ENCODE results near the gene CXCL17.
"Not testable (repeated sequence)": the region's sequence is repeated elsewhere in the genome, so short reads cannot be mapped to it uniquely, and the experiment has no call there.

The CXCL17 gene, protein sequence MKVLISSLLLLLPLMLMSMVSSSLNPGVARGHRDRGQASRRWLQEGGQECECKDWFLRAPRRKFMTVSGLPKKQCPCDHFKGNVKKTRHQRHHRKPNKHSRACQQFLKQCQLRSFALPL

DNA sequence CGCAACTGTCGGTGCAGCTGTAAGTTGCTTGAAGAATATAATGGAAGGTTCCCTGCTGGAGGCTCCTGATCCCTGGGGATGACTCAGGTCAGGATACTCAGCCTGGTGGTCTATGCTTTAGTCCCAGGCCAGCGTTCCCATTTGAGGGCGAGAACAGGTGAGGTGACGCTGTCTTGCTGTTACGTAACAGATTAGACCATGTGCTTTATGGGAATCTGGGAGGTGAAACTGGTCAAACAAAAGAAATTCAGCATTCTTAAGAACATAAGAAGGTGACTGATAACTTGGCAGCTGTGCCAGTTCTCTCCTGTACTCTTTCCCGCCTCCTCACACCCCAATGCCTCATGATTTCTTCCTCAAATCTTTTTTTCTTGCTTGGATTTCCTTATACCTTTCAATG, at the start of gene CXCL17:
TSS of gene CXCL17 (minus strand) at position 114 of the 400 bp plus-strand sequence. CDS start 114 bp downstream, outside the sequence.
- no peak for DNase-seq

DNA sequence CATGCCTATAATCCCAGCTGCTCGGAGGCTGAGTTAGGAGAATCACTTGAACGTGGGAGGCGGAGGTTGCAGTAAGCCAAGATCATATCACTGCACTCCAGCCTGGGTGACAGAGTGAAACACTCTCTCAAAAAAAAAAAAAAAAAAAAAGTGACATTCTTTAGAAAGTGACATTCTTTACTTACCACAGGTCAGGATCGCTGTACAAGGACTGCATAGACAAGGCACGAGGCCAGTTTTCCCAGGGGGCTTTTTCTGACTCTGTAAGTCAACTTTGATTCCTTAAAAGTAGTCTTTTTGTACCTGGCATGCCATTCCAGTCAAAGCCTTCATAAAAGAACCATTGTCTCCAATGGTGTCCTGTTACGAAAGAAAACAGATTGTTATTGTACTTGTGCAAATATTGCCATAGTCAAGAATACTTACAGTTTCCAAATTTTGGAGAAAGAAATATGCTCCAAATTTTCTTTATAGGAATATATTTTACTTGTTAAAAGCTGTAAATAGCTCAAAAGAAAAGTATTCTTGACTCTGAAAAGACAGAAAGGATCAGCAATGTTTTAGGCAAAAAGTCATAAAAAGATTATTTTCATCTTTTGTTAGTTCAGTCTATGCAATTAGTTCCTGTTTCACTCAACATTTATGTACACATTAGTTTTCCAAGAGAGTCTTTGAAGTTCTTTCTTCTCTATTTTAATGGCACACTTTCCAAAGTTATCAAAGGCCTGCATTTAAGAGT, 46.2 kb upstream of the CXCL17 start:
- no peak for DNase-seq

DNA sequence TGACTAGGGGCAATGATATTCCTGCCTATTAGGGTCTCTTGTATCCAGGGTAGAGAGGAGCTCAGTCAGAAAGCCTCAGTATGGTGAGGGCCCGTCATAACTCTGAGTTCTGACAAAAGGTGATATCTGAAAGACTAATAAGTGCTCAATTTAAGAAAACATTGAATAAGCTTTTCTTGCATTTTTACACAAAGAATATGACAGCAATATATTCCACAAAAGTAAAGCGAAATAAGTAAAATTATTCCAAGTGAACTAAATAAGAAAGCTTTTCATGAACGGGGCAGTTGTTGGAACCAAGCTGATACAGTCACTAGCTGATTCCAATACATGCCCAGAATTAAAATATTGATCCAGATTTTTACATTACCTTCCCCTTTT, 45.0 kb upstream of the CXCL17 start:
- no peak for DNase-seq

DNA sequence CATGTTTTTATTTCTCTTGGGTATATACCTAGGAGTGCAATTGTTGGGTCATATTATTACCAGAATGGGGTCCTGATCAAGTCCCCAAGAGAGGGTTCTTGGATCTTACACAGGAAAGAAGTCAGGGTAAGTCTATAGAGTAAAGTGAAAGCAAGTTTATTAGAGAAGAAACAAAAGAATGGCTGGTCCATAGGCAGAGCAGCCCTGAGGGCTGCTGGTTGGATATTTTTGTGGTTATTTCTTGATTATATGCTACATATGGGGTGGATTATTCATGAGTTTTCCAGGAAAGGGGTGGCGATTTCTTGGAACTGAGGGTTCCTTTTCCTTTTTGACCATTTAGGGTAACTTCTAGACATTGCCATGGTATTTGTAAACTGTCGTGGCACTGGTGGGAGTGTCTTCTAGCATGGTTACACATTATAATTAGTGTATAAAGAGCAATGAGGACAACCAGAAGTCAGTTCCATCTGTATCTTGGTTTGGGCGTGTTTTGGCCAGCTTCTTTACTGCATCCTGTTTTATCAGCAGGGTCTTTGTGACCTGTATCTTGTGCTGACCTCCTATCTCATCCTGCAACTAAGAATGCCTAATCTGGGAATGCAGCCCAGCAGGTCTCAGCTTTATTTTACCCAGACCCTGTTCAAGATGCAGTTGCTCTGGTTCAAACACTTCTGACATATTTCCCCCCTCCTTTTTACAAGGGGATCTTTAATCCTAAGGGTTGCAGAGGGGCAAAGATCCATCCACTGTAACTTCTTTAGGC, 44.5 kb upstream of the CXCL17 start:
- DNase-seq = no peak

DNA sequence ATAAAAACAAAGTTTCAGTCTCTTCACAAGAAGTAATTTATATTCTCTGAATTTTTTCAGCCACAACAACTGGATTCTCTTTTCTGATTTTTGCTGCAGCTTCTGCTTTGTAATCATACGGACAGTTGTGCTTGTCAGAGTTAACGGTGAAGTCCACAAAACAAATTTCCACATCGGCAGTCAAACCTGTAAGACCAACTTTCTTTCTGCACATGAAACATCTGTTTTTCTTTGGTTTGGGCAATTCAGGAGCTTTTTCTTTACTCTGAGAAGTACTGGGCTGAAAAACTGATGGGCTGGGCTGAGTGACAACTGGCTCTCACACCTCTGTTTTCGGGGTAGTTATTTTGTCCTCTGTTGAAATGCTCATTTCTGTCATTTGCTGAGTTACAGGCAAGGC, 42.3 kb upstream of the CXCL17 start:
- not testable (repeated sequence) for DNase-seq

DNA sequence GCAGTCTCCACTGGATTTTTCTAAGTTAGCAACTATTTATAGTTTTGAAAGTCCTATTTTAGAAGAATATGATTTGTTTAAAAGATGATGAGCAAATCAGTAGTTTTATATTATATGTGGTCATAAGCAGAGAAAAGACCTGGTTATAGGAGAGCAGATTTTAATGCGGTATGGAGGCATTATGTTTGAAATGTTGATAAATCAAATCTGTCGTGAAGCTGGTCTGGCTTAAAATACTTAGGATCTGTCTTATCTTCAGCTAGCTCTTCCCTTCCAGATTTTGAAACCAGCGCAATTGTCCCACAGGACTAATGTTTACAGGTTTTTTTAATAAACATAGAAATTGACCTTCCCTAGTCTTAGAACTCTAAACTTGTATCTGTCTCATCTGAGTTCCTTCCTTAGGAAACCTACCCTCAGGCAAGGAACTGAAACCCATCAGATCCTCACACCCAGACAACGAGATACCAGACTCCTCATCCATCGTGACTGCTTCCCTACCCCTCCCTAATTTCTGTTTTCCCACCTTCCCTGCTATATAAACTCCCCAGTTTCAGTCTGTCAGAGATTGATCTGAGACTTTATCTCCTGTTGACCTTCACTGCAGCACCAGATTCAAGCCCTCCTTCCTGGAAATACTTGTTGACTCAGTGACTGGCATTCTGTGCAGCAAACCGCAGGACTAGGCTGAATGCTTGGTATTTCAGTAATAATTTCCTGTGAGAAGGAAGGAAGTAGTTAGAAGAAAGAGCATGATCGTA, 37.8 kb upstream of the CXCL17 start:
- DNase-seq = no peak

DNA sequence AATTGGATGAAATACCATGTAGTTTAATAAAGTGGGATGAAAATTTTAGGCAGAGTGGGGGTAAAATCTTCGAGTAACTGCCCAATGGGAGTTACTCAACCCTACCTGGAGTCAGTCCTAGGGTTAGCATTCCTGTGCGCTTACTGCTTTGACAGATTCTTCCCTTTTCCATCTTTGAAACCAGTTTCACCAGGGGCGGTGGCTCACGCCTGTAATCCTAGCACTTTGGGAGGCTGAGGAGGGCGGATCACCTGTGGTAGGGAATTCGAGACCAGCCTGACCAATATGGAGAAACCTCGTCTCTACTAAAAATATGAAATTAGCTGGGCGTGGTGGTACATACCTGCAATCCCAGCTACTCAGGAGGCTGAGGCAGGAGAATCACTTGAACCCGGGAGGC, 37.0 kb upstream of the CXCL17 start:
- DNase-seq = no peak

DNA sequence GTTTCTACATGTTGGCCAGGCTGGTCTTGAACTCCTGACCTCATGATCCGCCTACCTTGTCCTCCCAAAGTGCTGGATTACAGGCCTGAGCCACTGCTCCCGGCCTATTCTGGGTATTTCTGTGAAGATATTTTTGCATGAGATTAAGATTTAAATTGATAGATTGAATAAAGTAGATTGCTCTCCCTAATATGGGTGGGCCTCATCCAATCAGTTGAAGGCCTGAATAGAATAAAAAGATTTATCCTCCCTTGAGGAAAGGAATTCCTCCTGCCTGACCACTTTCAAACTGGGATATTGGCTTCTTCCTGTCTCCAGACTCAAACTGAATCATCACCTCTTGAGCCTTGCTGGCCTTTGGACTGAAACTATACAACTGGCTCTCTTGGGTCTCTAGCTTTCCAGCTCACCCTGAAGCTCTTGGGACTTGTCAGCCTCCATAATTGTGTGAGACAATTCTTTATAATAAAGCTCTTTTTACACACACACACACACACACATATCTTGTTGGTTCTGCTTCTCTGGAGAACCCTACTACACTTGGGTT, 36.1 kb upstream of the CXCL17 start:
- no peak for DNase-seq

DNA sequence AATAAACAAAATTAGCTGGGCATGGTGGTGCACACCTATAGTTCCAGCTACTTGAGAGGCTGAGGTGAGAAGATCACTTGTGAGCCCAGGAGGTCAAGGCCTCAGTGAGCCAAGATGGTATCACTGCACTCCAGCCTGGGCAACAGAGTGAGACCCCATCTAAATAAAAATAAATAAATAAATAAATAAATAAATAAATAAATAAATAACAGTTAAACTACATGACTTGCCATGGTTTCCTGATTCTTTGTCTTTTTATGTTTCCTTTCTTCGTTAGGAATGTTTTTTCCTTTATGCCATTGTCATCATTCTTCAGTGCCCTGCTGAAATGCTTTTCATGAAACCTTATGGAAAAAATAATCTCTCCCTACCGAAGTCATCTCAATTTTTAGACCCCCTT, 35.2 kb upstream of the CXCL17 start:
- DNase-seq = no peak

DNA sequence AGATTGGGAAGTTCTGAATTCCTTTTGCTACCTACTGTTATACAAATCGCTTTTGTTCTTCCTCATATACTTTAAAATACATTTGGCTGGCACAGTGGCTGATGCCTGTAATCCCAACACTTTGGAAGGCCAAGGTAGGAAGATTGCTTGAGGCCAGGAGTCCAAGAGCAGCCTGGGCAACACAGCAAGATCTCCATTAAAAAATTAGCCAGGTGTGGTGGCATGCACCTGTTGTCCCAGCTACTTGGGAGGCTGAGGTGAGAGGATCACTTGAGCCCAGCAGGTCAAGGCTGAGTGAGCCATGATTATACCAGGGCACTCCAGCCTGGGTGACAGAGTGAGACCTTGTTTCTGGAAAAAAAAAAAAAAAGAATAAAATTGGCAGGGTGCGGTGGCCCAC, 34.4 kb upstream of the CXCL17 start:
- DNase-seq = no peak

DNA sequence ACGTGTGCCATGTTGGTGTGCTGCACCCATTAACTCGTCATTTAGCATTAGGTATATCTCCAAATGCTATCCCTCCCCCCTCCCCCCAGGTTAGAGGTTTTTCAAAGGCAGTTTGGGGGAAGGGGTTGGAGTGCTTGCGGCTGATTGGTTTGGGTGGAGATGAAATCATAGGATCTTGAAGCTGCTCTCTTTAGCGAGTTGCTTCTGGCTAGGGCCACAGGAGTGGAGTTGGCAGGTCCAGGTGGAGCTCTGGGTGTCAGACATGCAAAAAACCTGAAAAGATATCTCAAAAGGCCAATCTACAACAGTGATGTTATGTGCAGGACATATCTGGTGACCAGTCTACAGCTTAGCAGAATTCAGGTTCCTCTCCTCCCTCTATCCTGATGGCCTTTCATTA, 32.6 kb upstream of the CXCL17 start:
- no peak for DNase-seq

DNA sequence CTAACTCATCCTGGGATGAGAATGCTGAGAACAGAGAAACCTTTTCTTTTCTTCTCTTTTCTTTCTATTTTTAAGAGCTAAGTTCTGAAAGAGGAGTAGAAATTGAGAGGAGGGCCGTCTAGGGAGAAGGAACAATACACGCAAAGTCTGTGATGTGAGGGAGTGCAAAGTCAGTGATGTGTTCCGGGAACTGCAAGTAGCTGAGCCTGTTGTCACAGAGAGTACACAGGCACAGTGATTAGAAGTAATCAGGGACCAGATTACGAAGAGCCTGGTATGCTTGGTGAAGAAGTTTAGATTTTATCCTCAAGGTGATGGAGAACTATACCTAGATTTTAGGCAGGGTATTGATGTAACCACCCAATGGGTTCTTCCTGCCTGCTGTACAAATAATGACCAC, 32.0 kb upstream of the CXCL17 start:
- no peak for DNase-seq

DNA sequence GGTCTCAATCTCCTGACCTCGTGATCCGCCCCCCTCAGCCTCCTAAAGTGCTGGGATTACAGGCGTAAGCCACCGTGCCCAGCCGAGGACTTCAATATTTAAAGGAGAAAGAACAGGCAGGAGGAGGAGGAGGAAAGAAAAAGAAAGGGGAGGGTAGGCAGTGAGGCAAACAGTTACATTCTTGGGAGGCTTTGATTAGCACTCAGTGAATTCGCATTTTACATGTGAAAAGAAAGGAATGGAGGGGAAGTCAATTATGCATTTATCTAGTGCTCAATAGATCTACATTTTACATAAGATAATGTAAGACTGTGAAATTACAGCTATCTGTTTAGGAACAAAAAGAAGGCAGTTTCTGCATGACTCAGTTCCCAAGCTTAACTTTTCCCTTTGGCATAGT, 30.9 kb upstream of the CXCL17 start:
- no peak for DNase-seq

DNA sequence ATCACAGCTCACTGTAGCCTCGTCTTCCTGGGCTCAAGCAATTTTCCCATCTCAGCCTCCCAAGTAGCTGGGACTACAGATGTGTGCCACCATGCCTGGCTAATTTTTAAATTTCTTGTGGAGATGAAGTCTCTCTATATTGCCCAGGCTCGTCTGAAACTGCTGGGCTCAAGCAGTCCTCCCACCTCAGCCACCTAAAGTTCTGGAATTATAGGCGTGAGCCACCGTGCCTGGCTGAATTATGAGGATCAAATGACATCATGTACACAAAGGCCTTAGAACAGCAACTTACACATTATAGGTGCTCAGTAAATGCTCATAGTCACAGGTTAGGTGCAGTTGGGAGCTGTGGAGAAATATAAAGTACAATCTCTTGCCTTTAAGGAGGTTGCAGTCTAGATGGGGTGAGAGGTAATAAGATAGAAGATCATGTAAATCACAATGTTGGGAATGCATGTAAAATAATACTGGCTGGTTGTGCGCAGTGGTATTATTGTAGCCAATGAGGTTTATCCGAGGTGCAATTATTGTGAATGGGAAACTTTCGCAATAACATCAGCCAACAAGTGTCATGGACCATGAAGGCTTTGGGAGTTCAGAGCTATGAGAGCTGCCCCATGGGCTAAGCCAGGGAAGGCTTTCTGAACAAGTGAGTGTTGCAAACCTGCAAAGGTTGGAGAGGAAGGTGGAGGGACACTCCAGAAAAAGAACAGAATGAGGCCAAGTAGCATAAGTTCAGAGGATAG, 29.8 kb upstream of the CXCL17 start:
- DNase-seq = no peak

DNA sequence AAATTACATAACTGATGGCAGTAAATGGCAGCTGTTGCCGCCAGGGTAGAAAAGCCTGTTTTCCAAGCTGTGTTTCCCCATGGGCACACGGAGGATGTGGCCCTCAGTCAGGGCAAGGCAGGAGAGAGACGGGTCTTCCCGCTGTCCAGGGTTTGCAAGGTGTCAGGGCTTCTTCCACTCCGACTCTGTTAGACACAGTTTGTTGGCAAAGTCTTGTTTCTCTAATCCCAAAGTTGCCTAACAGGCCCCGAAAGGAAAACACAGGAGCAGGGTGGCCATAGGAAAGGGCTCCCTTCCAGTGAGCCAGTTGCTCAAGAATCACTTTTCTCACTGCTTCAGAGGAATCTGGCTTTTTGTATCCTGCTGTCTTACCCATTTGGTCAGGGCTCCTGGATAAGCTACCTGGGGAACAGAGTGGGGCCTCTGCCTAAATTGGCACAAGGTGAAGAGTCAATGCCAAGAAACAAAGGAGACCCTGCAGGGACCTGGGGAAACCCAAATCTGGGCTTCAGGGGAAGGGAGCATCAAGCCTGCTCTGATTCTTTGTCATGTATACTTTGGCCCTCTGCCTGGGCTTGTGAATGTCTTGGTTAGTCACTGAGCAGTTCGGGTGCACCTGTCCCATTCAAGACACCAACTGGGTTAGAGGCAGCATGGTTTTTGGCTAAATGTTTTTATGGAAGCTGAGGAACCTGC, 29.0 kb upstream of the CXCL17 start:
- no peak for DNase-seq

DNA sequence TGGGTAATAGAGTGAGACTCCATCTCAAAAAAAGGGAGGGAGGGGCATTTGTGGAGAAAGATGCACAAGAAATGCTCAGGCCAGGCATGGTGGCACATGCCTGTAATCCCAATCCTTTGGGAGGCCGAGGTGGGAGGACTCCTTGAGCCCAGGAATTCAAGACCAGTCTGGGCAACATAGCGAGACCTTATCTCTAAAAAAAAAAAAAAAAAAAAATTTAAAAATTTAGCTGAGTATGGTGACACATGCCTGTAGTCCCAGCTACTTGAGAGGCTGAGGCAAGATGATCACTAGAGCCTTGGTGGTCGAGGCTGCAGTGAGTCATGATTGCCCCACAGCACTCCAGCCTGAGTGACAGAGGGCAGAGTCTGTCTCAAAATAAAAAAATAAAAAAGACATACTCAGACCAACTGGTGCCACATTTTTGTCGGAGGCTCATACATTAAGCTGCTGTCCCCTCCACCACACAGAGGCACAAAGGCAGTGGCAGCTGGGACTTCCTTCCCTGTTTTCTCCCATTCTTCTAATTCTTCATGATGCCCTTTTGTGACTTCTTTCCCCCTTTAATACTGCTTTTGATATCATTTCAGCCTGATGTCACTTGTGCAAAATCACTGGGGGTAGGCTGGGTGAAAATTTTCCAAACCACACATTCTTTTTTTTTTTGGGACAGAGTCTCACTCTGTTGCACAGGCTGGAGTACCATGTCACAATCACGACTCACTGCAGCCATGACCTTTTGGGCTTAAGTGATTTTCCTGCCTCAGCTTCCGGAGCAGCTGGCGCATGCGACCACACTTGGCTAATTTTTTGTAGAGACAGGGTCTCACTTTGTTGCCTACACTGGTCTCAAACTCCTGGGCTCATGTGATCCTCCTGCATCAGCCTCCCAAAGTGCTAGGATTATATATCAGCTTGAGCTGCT, 26.8 kb upstream of the CXCL17 start:
- DNase-seq = no peak

DNA sequence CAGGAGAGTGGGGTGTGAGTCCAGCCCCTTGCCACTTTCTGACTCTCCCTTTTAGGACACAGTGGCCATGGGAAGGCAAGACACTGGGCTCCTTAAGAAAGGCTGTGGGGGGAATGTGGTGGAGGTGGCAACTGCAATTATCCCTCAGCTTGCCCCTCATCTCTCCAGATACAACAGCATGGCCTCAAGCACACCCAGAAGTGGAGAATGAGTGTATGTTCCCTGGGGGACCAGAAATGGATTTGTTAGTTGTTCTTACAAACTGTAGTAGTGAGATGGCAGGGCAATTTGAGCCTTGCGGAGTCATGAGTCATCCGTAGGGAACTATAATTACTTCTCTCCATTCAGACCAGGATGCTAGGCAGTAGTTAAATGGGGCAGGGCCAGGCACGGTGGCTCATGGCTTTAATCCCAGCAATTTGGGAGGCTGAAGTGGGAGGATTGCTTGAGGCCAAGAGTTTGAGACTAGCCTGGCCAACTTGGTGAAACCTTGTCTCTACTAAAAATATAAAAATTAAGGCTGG, 25.6 kb upstream of the CXCL17 start:
- DNase-seq = no peak

DNA sequence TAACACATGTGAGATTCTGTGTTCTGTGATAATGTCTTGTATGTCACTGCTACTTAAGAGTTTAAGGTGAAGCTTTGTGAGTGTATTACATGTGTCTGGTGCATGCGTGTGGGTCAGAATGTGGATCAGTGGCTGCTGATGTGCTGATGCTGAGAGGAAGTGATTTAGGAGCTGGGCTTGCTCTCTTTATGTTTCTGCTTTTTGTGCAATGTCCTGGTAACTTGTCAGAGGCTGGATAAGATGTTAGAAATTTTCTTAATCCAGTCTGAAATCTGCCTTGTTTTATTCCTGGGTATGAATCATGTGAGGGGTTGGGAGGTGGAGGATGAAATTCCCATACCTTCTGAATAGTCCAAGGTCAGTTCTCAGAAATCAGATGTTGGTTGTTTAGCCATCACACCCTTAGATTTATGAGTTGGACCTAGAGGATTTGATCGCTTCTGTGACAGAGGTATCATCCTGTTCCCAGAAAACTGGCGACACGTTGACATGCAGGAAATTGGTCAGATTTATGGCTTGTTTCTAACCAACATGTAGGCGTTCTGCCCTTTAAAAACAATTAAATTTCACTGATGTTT, 24.5 kb upstream of the CXCL17 start:
- no peak for DNase-seq

DNA sequence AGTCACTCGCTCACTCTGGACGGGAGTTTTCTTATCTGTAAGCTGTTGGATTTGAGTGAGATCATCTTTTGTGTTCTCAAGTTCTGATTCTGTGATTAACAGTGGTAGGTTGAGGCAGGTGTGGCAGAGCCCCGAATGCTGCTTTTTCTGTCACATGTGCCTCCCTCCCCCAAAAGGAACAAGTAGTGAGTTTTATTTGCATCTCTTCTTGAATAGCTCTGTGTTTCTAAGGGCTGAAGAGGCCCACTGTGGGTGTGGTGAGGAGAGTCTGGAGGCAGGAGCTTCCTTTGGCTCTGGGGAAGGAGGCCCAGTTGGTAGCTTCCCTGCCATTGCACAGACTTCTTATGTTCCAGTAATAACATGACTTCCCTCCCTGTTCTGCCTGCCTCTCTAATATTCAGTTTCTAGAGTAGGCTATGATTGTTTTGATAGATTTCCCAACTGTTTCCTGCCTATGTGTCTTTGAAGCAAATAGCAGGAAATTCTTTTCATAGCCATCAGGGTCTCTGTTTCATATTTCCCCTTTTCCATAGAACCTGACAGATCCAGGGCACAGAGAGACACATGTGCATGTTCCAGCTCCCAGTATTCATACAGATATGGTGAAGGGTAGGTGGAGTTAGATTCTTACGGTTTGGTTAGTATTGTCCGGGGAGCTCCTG, 23.9 kb upstream of the CXCL17 start:
- DNase-seq = no peak

All from stimulated activated CD4-positive, alpha-beta T cell treated with anti-CD3 and anti-CD28 coated beads, Interleukin-12 subunit alpha, Interleukin-12 subunit beta, amount 100 ng/mL, for 4 hours (primary cell).